A673 (cell line): ENCODE data around the gene SPATA4. TPM values are rescaled to one million over a fixed set of nuclear protein-coding genes. Genes with fewer than 3 reads are reported as not detected.

Experiments
- BruUV-seq: library from RNA; stranded (reverse); fragments of 400-500 nt; replicated peaks from 2 replicates; lab custom pipeline; 2021; lab: Mats Ljungman, UMichigan
- CTCF ChIA-PET: fragments of 300-600 bp; sonication (Branson Sonifier 250); formaldehyde crosslinking; loops from one replicate; lab custom pipeline; 2022; ENCODE audit warnings: antibody characterized with exemption; lab: Charles Lee
- POLR2A ChIA-PET: fragments of 300-600 bp; sonication (Branson Sonifier 250); formaldehyde crosslinking; loops from one replicate; lab custom pipeline; 2022; ENCODE audit warnings: antibody characterized with exemption; ENCODE audit not compliant: low non-redundant PET; lab: Charles Lee
- DNase-seq: peaks from one replicate; pipeline ENCODE4 v3.0.0-alpha.2; 2015; ENCODE audit warnings: low spot score
- H3K27ac ChIP-seq: fragments of 200-600 bp; sonication (generic); 2 replicates; pipeline ENCODE4 v1.5.1; 2016; ENCODE audit warnings: mixed run types, low read depth, mild to moderate bottlenecking, mixed read lengths, antibody characterized with exemption, low read length; ENCODE audit not compliant: poor library complexity, severe bottlenecking
- H3K27me3 ChIP-seq: fragments of 200-600 bp; sonication (generic); replicated peaks from 2 replicates; pipeline ENCODE4 v1.6.1; 2017; ENCODE audit warnings: mixed run types, low read depth, mild to moderate bottlenecking, mixed read lengths, antibody characterized with exemption, low read length; ENCODE audit not compliant: insufficient read depth, poor library complexity
- H3K36me3 ChIP-seq: fragments of 200-600 bp; sonication (generic); 2 replicates; pipeline ENCODE4 v1.6.1; 2016; ENCODE audit warnings: mixed run types, mild to moderate bottlenecking, mixed read lengths, antibody characterized with exemption, low read length; ENCODE audit not compliant: insufficient read depth, poor library complexity, severe bottlenecking
- H3K4me1 ChIP-seq: fragments of 200-600 bp; sonication (generic); 2 replicates; pipeline ENCODE4 v1.6.1; 2017; ENCODE audit warnings: mixed run types, mild to moderate bottlenecking, mixed read lengths, antibody characterized with exemption, low read length; ENCODE audit not compliant: insufficient read depth, poor library complexity, severe bottlenecking
- H3K4me3 ChIP-seq: fragments of 200-600 bp; sonication (generic); 2 replicates; pipeline ENCODE4 v1.5.1; 2016; ENCODE audit warnings: low read depth, mixed run types, mild to moderate bottlenecking, mixed read lengths, low read length; ENCODE audit not compliant: poor library complexity, severe bottlenecking
- H3K9me3 ChIP-seq: fragments of 200-600 bp; sonication (generic); 2 replicates; pipeline ENCODE4 v1.6.1; 2016; ENCODE audit warnings: mixed run types, low read depth, mild to moderate bottlenecking, mixed read lengths, antibody characterized with exemption, low read length; ENCODE audit not compliant: poor library complexity, severe bottlenecking
- EZH2 ChIP-seq: fragments of 200-600 bp; sonication (generic); IDR thresholded peaks from 2 replicates; pipeline ENCODE4 v1.6.1; 2017; ENCODE audit warnings: borderline replicate concordance, low read depth, mild to moderate bottlenecking, mixed read lengths, antibody characterized with exemption, low read length; ENCODE audit not compliant: poor library complexity, severe bottlenecking
- intact Hi-C: fragments of 100-400 bp; cut with micrococcal nuclease; formaldehyde crosslinking; loops from one replicate; pipeline ENCODE4 v1.10.0; 2022; ENCODE audit not compliant: unreplicated experiment
- total RNA-seq: library from RNA; stranded (reverse); gene quantifications from 2 replicates; pipeline ENCODE4 v1.2.3, GENCODE V29; 2021
- TF ChIP-seq, protein P1 (sequence below): fragments of 300-800, 200-600 bp; sonication (generic); conservative IDR thresholded peaks from 2 replicates; pipeline ENCODE4 v1.5.1; 2017; ENCODE audit warnings: low read depth, mild to moderate bottlenecking, antibody characterized with exemption, low read length, moderate library complexity, mixed read lengths

The SPATA4 gene
- total RNA-seq, 1 experiment from 2014 or later = not detected

DNA sequence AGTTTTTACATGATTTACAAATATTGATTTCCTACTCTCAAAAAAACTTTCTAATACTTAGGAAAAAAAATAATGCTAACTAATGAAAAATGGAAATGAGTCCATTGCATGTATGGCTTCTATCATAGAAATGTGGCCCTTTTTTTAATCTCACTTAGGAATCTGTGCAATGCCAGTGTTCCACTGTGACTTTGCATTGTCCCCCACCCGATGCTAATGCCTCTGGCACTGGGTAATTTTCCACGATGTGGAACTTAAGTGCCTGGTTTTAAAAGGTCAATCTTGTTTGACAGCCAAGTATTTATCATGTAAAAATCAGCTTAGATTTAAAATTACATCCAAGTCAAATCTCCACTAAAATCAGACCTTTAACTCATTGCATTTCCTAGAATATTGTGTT is 53.1 kb downstream of the SPATA4 start:
- no peaks in the 10 kb centered on the region for H3K9me3 ChIP-seq
- intact Hi-C loops = no loop called here
- CTCF ChIA-PET = no interaction called here
- H3K27me3 ChIP-seq = no peaks in the 10 kb centered on the region
- TF ChIP-seq EZH2 = no peak
- TF ChIP-seq, protein P1, sequence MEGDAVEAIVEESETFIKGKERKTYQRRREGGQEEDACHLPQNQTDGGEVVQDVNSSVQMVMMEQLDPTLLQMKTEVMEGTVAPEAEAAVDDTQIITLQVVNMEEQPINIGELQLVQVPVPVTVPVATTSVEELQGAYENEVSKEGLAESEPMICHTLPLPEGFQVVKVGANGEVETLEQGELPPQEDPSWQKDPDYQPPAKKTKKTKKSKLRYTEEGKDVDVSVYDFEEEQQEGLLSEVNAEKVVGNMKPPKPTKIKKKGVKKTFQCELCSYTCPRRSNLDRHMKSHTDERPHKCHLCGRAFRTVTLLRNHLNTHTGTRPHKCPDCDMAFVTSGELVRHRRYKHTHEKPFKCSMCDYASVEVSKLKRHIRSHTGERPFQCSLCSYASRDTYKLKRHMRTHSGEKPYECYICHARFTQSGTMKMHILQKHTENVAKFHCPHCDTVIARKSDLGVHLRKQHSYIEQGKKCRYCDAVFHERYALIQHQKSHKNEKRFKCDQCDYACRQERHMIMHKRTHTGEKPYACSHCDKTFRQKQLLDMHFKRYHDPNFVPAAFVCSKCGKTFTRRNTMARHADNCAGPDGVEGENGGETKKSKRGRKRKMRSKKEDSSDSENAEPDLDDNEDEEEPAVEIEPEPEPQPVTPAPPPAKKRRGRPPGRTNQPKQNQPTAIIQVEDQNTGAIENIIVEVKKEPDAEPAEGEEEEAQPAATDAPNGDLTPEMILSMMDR = no peak
- H3K27ac ChIP-seq = no peak overlapping the region
- no TSS peak for BruUV-seq
- H3K4me3 ChIP-seq = no peak overlapping the region
- H3K4me1 ChIP-seq = no peaks in the 10 kb centered on the region
- POLR2A ChIA-PET = no interaction called here
- H3K36me3 ChIP-seq = no peaks in the 10 kb centered on the region
- DNase-seq = no peak

DNA sequence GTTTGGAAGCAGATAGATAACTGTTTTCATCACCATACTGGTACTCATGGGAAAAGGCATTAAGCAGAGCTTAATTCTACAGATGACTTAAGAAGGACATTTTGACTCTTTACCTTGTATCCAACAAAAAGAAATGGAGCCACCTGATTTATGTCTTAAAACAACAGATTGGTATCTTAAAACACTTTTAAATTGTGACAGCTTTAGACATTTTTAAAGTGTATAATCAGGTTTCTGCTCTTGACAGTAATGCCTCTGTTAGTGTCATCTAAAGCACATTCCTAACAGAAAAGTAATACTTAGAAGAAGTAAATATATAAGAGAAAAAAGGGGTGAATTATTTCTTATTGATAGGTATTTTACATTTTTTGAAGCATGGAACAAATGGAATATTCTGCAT is 55.9 kb downstream of the SPATA4 start:
- no TSS peak for BruUV-seq

DNA sequence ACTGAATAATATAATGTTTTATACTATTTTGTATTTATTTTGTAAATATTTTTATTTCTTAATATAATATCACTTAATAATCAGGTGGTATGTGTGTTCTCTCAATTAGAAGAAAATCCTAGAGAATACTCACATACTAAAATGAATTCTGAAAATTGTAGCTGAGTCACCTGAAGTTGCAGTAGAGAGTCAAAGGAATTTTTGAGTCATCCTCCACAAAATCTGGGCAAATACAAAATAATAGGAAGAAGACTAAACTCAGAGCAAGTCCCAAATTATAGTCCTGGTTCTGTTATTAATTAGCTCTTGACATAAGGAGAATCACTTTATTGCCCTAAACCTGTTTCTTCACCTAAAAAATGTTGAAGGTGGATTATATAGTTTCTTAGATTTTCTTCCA is 57.8 kb downstream of the SPATA4 start:
- H3K4me1 ChIP-seq = no peaks in the 10 kb centered on the region
- no TSS peak for BruUV-seq
- H3K9me3 ChIP-seq = no peaks in the 10 kb centered on the region
- H3K27ac ChIP-seq = no peak overlapping the region
- intact Hi-C loops = no loop called here
- no peaks in the 10 kb centered on the region for H3K27me3 ChIP-seq
- POLR2A ChIA-PET = no interaction called here
- CTCF ChIA-PET = no interaction called here
- TF ChIP-seq, protein P1 = no peak
- no peak overlapping the region for H3K4me3 ChIP-seq
- no peaks in the 10 kb centered on the region for H3K36me3 ChIP-seq
- DNase-seq = no peak

More for the DNA sequence above, 55.9 kb downstream of the SPATA4 start:
- H3K9me3 ChIP-seq = no peaks in the 10 kb centered on the region
- H3K4me3 ChIP-seq = no peak overlapping the region
- no peak for DNase-seq
- ChIA-PET CTCF (no interaction called here), POLR2A (no interaction called here)
- no peak overlapping the region for H3K27ac ChIP-seq
- intact Hi-C loops = no loop called here
- no peaks in the 10 kb centered on the region for H3K36me3 ChIP-seq
- no peaks in the 10 kb centered on the region for H3K27me3 ChIP-seq
- TF ChIP-seq, protein P1 = no peak
- TF ChIP-seq EZH2 = no peak
- H3K4me1 ChIP-seq = no peaks in the 10 kb centered on the region
